CD4-positive, alpha-beta T cell treated with Interleukin-6 at 100 ng/mL for 8 hours (primary cell): ENCODE data around the gene IRF1.
A peak's percentile ranks its signal among the peaks of the same experiment; 100 is the strongest.
"Not testable (repeated sequence)": the region's sequence is repeated elsewhere in the genome, so short reads cannot be mapped to it uniquely, and the experiment has no call there.

Experiments
- DNase-seq: peaks from one replicate; pipeline ENCODE4 v3.0.0-alpha.2; 2020; ENCODE audit warnings: mixed read lengths, low spot score

The IRF1 gene

GRCh38 chr5:132487095-132487428 is 3.5 kb downstream of the IRF1 start:
- DNase-seq: no peak

GRCh38 chr5:132486318-132487094 is 4.1 kb downstream of the IRF1 start:
- no peak for DNase-seq

DNA sequence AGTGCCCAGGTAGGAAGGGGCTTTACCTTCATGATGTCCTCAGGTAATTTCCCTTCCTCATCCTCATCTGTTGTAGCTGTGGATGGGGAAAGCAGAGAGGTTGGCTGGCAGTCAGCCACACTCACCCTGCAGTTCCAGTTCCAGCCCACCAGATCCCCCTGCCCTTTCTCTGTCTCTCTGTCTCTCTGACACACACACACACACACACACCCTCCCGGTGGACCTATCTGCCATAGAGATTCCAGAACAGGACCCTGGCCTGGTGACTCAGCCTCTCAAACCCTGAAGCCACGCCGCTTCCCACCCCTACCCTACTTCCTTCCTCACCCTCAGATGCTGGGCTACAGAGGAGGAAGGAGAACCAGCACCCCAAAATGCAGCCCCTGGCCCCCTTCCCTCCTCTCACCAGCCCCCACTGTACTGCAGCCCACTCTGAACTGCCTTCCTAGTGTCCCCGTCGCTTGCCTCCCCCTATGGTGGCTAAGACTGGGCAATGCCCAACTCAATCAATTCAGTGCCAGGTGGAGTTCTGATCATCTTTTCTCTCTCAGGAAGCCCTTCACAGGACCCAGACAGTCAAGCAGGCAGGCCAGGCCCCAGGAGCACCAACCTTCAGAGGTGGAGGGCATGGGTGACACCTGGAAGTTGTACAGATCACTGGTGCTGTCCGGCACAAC is 4.8 kb downstream of the IRF1 start:
- no peak for DNase-seq

- DNase-seq: not testable (repeated sequence)
Measured at GRCh38 chr5:132484876-132485640, 5.5 kb downstream of the IRF1 start.

DNA sequence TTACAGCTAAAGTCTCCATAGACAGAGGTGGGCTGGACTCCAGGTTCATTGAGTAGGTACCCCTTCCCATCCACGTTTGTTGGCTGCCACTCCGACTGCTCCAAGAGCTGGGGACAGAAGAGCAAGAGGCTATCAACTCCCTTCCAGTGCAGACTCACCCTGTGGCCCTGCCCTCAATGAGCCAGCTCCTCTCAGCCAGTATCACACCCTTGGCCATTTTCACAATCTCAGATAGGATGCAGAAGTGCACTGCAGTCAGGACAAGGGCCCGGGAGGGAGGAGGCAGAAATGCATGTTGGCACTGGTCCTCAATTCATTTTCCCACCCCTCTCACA is 6.2 kb downstream of the IRF1 start:
- DNase-seq: no peak

DNA sequence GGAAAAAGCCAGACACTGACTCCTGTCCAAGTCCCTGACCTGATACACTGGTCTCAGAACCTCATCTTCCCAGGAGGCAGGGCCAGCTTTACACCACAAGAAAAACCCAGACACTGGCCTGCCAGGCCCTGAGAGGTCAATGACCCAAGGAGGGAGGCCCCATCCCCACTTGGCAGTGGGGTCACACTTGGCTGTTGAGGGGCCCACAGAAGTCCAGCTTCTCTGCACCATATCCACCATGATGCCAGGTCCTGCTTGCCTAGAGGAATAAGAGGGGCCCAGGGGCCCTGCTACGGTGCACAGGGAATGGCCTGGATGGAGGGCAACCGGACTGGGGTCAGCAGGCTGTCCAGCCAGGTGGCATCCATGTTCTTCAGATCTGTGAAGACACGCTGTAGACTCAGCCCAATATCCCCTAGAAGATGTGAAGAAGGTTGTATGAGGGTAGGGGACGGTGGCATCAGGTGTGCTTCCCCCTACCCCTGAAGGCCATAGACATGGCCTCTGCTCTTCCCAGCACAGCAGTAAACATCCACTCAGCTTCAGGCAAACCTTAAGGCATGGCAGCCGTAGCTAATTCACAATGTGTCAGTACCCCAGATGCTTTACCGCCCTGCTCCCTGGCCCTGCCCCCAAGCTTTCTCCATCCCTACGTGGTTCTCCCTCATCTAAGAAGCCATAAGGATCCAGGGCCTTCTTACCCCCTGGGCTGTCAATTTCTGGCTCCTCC is 6.7 kb downstream of the IRF1 start:
- DNase-seq: no peak

GRCh38 chr5:132483101-132483500 is 7.5 kb downstream of the IRF1 start:
- DNase-seq: no peak

DNA sequence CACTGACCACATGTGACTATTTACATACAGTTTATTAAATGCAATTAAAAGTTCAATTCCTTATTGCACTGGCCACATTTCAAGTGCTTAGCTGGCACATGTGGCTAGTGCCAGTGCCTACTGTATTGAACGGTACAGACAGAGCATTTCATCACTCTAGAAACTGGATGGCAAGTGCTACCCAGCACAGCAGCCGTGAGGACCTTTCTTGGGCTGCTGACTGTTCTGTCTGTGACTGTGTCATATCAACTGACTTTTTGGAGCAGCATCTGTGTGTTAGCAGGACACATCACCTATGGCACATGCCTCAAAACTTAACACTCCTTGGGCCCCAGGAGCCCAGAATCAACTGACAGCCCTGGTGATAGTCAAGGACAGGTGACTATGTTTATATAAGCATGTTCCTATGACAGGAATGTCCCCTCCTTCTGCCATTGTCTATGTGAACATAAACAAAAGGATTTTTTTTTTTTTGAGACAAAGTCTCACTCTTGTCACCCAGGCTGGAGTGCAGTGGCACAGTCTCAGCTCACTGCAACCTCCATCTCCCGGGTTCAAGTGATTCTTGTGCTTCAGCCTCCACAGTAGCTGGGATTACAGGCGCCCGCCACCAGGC is 8.9 kb downstream of the IRF1 start:
- no peak for DNase-seq

- no peak for DNase-seq
Measured at GRCh38 chr5:132480893-132481595, 9.5 kb downstream of the IRF1 start.

DNA sequence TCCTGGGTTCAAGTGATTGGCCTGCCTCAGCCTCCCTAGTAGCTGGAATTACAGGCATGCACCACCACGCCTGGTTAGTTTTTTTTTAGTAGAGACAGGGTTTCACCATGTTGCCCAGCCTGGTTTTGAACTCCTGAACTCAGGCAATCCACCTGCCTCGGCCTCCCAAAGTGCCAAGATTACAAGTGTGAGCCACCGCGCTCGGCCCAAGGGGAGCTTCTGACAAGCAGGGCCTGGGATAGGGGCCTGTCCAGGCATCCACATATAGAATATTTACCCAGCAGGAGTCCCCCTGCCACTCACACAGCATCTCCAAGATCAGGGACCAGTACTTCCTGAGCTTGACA is 10.1 kb downstream of the IRF1 start:
- peak; percentile 0 for DNase-seq

DNA sequence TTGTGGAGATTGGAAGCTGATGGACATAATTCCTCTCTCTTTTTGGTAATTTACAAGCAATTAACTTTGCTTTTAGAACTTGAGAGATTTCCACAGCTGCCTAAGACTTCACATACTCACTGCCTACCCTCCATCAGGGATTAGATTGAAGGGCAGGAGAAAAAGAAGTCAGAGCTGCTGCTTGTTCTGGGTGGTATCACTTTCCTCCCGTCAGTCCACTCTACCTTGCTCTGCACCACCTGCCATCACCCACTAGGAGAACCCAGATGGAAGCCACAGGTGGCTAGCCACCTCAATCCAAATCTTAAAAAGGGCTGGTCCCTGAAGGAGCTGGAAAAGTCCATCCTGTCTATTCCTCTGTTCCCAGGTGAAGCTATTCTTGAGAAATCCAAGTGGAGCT is 10.5 kb downstream of the IRF1 start:
- DNase-seq: peak; percentile 1

GRCh38 chr5:132479111-132479951 is 11.2 kb downstream of the IRF1 start:
- DNase-seq: no peak

- no peak for DNase-seq
Measured at GRCh38 chr5:132478366-132478871, 12.2 kb downstream of the IRF1 start.

GRCh38 chr5:132477784-132478365 is 12.7 kb downstream of the IRF1 start:
- no peak for DNase-seq

- no peak for DNase-seq
Measured at GRCh38 chr5:132476876-132477781, 13.4 kb downstream of the IRF1 start.

DNA sequence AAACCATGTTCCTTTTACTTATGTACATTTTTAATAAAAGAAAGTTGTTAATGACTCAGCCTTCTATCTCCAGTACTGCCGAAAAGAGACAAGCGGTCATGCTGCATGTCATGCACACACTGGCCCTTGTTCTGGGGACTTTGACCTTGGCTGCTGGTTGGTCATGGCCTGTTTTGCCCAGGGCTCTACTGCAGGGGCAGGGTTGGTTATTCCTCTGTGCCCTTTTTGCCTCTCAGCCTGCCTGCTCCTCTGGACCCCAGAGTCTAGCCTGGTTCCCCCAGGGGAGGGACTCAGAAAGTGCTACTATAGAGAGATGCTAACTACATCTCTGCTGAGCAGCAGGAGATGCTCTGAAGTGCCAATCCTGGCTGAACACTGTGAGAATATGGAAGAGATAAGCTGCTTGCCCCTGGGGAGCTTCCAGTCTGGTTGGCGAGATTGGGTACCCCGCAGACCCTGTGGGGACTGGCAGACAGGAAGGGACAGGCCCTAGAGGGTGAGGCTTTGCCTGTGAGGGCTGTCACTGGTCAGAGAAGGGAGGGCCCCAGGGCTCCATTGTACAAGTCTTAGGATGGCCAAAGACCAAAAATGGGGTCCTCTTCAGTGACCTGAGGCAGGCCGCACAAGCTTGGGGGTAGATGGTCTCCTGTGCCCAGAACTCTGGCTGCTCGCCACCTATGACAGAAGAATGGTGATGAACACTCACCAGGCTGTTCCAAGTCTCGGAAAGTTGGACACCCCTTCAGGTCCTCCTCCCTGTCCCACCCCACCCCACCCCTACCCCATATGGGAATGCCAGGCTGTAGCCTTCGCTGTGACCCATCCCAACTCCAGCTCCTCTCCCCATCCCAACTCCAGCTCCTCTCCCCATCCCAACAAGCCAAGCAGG is 14.3 kb downstream of the IRF1 start:
- DNase-seq: no peak

- DNase-seq: no peak
Measured at GRCh38 chr5:132475497-132475882, 15.1 kb downstream of the IRF1 start.
